GM18858 (cell line): Measurements from ENCODE around the gene MANBA.

Experiments
- ATAC-seq: cut with Tn5 transposase; IDR thresholded peaks from one replicate; pipeline ENCODE4 v1.9.1; 2021; ENCODE audit not compliant: unreplicated experiment

The MANBA gene

DNA sequence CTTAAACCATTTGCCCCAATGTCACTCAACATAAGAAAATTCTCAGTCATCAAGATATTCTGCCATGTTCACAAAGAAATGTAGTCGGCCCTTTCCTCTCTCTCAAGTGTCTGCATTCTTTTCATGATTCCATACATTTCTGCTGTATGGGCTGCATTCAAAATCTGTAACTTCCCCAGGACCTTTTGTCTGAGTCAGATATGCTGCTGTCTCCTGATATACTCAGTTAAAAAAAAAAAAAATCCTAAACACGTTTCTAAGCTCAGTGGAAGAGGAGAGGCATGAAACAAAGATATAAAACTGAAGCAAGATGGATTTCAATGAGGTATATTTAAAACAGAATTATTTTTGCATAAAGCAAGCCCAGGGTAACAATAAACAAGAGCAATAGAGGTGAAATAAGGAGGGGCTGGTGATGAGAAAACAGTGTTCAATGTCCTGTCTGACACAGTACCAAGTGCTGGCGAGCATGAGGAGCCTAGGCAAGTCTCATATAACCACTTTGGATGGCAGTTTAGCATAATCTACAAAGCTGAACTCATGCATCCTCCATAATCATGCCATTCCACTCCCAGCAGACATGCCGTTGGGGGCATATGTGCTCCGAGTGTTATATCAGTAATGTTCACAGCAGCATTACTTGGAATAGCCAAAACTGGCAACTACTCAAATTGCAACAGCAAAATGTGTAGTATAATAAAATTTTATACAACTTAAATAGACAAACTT is 76.7 kb downstream of the MANBA start:
- ATAC-seq, result no peak

DNA sequence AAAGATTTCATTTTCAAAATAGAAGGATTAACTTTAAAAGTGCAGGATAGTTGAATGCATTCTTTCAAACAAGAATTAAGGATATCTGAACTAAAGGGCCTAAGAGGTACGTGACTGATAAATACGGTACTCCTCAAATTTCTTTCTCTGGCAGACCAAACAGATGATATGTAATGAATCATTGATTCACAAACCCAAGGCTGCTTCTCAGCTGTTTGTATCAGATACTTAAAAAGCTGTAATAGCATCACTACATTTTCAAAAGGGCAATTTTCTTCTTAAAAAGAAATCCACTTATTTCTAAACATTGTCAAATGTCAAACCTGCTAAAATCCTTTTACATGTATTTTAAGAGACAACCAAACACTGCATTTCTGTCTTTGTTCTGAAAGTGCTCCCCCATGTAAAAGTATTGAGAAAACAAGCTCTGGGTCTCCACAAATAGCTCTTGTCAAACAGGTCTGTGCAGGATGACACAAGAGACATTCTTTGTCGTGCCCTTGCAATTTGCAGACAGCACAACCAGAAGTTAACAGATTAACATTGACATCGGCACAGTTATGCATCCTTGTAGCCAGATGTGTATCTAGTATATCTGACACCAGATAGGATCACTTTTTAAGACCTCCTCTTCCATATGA is 82.0 kb downstream of the MANBA start:
- no peak for ATAC-seq

DNA sequence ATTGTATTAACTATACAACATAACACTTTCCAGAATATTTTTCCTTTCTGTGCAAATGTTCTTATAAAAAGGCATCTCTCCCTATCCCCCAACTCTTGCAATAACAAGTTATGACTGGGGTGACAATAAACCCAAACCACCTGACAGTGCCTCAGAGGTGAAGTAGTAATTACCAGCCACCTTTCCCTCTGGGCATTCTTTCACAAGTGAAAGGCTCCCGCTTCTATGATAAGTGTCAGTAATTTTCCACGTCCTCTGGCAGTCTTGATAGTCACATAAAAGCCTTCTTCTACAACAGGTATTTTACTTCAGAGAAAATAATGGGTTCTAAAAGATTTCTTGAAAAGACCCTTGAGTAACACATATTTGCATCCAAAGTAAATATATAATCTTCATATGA is 82.7 kb downstream of the MANBA start:
- ATAC-seq, result no peak

GRCh38 chr4:102675141-102675540 is 85.6 kb downstream of the MANBA start:
- no peak for ATAC-seq

- no peak for ATAC-seq
Observed at GRCh38 chr4:102667001-102667400, 93.8 kb downstream of the MANBA start.

DNA sequence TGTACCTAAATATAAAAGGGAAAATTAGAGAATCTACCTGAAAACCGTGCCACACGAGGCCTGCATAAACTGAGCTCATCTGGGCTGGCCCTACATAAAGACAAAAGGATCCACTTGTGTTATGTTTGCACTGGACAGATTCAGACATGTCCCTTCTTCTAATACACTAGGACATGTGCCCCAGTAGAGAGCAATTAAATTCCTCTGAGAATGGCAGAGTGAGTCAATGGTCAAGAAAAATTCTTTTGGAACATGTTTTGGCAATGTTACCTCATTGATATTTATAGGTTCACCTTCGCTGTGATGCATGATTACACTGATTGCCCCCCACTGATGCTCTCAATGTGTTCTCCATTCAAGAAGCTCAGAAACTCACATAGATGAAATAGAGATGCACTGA is 95.2 kb downstream of the MANBA start:
- no peak for ATAC-seq

DNA sequence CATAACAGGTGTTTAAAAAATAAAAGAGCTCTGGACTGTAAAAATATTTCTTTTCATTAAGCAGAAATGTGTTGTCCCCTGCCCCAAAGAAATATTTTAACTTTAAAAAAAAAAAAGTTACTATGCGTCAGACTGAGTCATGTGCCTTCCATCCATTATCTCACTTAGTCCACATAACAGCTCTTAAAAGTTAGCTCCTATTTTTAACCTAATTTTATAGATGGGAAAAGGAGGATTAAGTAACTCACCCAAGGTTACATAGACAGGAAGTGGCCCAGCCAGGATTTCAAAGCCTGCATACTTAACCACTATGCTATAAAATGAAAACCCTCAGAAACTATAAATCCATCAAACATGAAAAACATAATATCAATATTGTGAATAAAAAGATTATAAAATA is 97.7 kb downstream of the MANBA start:
- no peak for ATAC-seq

DNA sequence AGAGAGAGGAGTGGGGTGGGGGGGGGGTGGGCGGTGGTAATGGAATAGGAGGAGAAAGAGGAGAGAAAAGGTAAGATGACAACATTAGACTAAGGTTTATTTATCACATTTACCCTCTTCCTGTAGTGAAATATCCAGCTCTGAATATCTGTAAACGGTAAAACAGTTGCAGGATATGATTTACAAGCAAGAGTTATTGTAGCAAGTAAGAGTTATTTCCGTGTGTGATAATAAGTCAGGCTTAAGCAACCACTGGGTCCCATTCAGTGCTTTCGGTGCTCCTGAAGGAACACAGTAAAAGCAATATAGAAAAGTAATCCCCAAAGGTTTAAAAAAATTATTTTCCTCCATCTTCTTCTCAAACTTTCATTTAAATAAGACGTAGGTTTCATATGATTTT is 103.6 kb downstream of the MANBA start:
- no peak for ATAC-seq

- ATAC-seq, result no peak
Observed at GRCh38 chr4:102647117-102647516, 113.7 kb downstream of the MANBA start.

- ATAC-seq, result no peak
Observed at GRCh38 chr4:102642631-102643298, 118.0 kb downstream of the MANBA start.

DNA sequence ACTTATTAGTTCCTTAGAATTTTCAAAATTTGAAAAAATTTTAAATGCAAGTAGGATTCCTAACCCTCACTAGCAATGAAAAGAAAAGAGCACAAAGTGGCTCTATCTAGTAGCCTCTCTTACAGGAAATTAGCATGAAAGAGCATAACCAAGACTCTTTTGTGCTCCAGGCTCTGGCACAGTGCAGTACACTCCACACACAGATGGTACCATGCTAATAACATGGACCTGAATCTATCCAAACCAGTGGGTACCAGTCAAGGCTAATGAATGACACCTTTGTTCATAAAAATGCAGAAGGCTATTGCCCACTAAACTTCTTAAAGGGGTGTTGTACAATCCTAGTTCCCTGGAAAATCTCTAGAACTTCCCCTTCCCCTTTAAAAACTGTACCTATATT is 119.0 kb downstream of the MANBA start:
- no peak for ATAC-seq

GRCh38 chr4:102640669-102641068 is 120.1 kb downstream of the MANBA start:
- ATAC-seq, result no peak

DNA sequence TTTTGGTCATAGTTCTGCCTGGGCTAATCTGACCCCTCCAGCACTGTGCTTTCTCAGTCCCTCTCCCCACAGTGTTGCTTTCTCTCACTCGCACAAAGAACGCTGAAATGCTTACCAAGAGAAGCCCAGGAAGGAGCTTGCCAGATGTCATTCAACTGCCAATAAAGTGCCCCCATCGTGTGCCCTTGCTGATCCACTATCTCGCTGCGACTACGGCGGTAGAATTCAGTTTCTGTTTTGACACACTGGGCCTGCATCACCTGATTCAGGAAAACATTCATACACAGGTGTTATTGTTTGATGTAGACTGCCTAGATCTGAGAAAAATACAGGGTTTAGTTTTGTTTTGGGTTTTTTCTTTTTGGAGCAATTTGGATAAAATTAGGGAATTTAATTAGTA is 121.2 kb downstream of the MANBA start:
- ATAC-seq, result no peak

- no peak for ATAC-seq
Observed at GRCh38 chr4:102638621-102639020, 122.1 kb downstream of the MANBA start.

- ATAC-seq, result no peak
Observed at GRCh38 chr4:102637391-102637790, 123.4 kb downstream of the MANBA start.

DNA sequence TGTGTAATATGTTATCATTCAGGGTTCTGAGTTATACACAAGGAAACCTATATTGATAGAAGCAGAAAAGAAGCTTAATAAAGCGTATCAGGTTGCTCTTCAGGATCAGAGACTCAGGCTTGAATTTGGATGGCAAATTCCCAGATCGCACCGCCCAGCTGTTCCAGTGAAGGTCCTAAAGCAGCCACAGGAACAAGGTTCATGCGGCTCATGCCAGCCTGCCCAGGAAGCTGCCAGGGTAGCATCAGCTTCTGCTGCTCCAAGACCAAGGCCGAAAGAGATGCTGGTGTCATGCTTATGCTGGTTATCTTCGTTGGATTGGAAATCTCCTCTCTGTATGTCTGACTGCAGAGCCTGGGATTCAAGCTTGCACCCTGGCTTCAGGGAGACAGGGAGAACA is 127.7 kb downstream of the MANBA start:
- no peak for ATAC-seq

- no peak for ATAC-seq
Observed at GRCh38 chr4:102632241-102633065, 128.3 kb downstream of the MANBA start.

DNA sequence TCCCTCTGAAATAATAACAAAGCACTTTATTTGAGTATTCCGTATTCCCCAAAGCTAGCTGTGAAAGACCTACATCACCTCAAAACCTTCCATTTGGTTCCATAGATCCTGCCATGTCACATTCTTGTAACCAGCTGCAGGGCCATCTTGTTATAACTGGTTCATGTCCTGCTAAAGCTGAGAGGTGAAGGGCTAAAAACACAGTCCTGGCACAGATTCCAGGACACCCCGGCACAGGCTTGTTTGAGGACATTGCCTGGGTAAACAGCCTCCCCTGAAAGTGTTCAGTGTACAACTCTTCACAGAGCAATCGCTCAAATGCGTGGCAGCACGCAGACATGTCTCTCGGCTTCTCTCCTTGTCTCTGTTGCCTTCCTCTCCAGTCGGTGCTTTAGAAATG is 129.2 kb downstream of the MANBA start:
- ATAC-seq, result no peak

DNA sequence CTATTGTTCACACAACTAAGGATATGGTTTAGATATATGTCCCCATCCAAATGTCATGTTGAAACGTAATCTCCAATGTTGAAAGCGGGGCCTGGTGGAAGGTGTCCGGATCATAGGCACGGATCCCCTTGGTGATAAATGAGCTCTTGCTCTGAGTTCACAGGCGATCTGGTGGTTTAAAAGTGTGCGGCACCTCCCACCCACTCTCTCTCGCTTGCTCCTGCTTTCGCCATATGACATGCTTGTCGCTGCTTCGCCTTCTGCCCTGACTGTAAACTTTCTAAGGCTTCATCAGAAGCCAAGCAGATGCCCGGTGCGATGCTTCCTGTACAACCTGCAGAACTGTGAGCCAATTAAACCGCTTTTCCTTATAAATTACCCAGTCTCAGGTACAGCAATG is 131.1 kb downstream of the MANBA start:
- no peak for ATAC-seq

DNA sequence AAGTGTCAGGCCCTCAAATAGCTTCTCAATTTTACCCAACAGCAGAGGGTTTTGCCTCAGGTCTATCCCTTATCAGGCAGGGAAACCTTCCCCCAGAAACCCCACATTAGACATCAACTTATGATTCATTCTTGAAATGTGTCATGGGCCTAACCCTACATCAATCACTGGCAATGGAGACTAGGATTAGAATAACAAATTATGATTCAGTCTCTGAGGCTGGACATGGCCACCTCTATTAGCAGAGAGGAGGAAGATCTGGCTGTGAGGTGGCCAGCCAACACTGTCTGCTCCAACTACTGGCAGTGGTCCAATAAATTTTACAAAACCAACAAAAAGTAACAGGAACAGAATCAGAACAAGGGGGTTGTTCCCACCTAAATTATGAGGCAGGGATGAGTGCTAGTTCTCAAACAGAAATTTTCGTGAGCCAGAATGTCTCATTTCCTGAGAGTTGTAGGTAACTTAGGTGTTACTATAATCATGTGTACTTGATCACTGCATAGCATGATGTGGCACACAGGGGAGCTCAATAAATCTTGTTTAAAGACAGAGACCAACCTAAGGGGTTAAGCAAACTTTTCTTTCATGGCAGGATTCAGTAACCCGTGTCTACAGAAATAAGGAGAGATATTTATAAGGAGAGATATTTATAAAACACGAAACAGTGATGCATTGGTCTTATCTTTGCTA is 132.8 kb downstream of the MANBA start:
- no peak for ATAC-seq
